Esophagus (tissue), 2 donors: ENCODE data around the gene LRMDA. TPM values are rescaled to one million over a fixed set of nuclear protein-coding genes. Genes with fewer than 3 reads are reported as not detected.

ENCODE experiments used
- H3K27ac ChIP-seq, 2 donors: one replicate each; pipeline ENCODE4 v1.5.1; 2013; ENCODE audit warnings: low read depth in 2 of 2, mild to moderate bottlenecking in 2 of 2, inconsistent platforms in 1 of 2, low read length in 1 of 2, moderate library complexity in 1 of 2
- H3K27me3 ChIP-seq, 2 donors: one replicate each; pipeline ENCODE4 v1.6.1; 2013; ENCODE audit warnings: low read length in 2 of 2, control low read depth in 1 of 2, mild to moderate bottlenecking in 1 of 2; ENCODE audit not compliant: insufficient read depth in 2 of 2, control insufficient read depth in 1 of 2
- H3K36me3 ChIP-seq, 2 donors: one replicate each; pipeline ENCODE4 v1.6.1; 2013; ENCODE audit warnings: low read length in 1 of 2; ENCODE audit not compliant: control insufficient read depth in 2 of 2, insufficient read depth in 2 of 2
- H3K4me1 ChIP-seq, 2 donors: one replicate each; pipeline ENCODE4 v1.6.1; 2013; ENCODE audit warnings: low read length in 1 of 2; ENCODE audit not compliant: control insufficient read depth in 2 of 2, insufficient read depth in 2 of 2
- H3K4me3 ChIP-seq, 2 donors: one replicate each; pipeline ENCODE4 v1.5.1; 2013; ENCODE audit warnings: low read length in 2 of 2, mild to moderate bottlenecking in 2 of 2, low read depth in 1 of 2, moderate library complexity in 1 of 2
- H3K9me3 ChIP-seq, 2 donors: one replicate each; pipeline ENCODE4 v1.6.1; 2013; ENCODE audit warnings: mild to moderate bottlenecking in 2 of 2, low read depth in 1 of 2, low read length in 1 of 2, moderate library complexity in 1 of 2; ENCODE audit not compliant: control insufficient read depth in 2 of 2, insufficient read depth in 1 of 2
- WGBS, 2 donors: extraction: QIAGEN DNeasy Blood & Tissue Kit; methylation state at CpG; one replicate each; pipeline ENCODE4 v1.1.7; 2013; 5-methylcytosine and 5-hydroxymethylcytosine counted together
- polyA plus RNA-seq, 2 donors: library from polyadenylated mRNA; stranded (reverse); fragments of 200-250 nt; gene quantifications; one replicate each; pipeline ENCODE4 v1.2.3, GENCODE V29; 2013
- donor health status: healthy with polysubstance abuse.
- donor health status: Bipolar disorder and iron deficiency.

The LRMDA gene
- polyA plus RNA-seq, 2 donors: 1.8 to 4.0 TPM

- Histone ChIP-seq H3K4me1 (no peaks in the 10 kb centered on the region), H3K36me3 (no peaks in the 10 kb centered on the region), H3K27ac (no peak overlapping the region), H3K9me3 (no peaks in the 10 kb centered on the region), H3K27me3 (no peaks in the 10 kb centered on the region), H3K4me3 (no peak overlapping the region)
- WGBS, 2 donors: 70 to 90% methylated on average over 4 of the region's 4 CpGs
Measured at GRCh38 chr10:75926763-75927162, 495.3 kb downstream of the LRMDA start.

GRCh38 chr10:75928231-75928630, 496.8 kb downstream of the LRMDA start:
- H3K27me3 ChIP-seq: no peaks in the 10 kb centered on the region
- no peaks in the 10 kb centered on the region for H3K36me3 ChIP-seq

GRCh38 chr10:75929630-75930161, 498.3 kb downstream of the LRMDA start:
- Histone ChIP-seq H3K4me1 (no peaks in the 10 kb centered on the region), H3K9me3 (no peaks in the 10 kb centered on the region)
- 71 to 78% methylated on average over 2 of the region's 2 CpGs for WGBS, 2 donors

More at GRCh38 chr10:75928231-75928630, 496.8 kb downstream of the LRMDA start:
- no peak overlapping the region for H3K4me3 ChIP-seq
- no peak overlapping the region for H3K27ac ChIP-seq
- H3K9me3 ChIP-seq: no peaks in the 10 kb centered on the region
- WGBS, 2 donors: 93 to 96% methylated on average over 6 of the region's 6 CpGs
- no peaks in the 10 kb centered on the region for H3K4me1 ChIP-seq

GRCh38 chr10:75932921-75933320, 501.5 kb downstream of the LRMDA start:
- Histone ChIP-seq H3K36me3 (no peaks in the 10 kb centered on the region), H3K27me3 (no peaks in the 10 kb centered on the region), H3K4me3 (no peak overlapping the region), H3K27ac (no peak overlapping the region), H3K4me1 (no peaks in the 10 kb centered on the region), H3K9me3 (no peaks in the 10 kb centered on the region)
- whole genome bisulfite sequencing, 2 donors: 78 to 87% methylated on average over 3 of the region's 3 CpGs

More at GRCh38 chr10:75929630-75930161, 498.3 kb downstream of the LRMDA start:
- Histone ChIP-seq H3K27me3 (no peaks in the 10 kb centered on the region), H3K27ac (no peak overlapping the region), H3K36me3 (no peaks in the 10 kb centered on the region), H3K4me3 (no peak overlapping the region)

- Histone ChIP-seq H3K36me3 (no peaks in the 10 kb centered on the region), H3K4me3 (no peak overlapping the region), H3K27ac (no peak overlapping the region), H3K4me1 (no peaks in the 10 kb centered on the region), H3K9me3 (no peaks in the 10 kb centered on the region), H3K27me3 (no peaks in the 10 kb centered on the region)
- WGBS, 2 donors: 59 to 67% methylated on average over 3 of the region's 3 CpGs
Measured at GRCh38 chr10:75935240-75935639, 503.8 kb downstream of the LRMDA start.

GRCh38 chr10:75935650-75936400, 504.4 kb downstream of the LRMDA start:
- Histone ChIP-seq H3K9me3 (no peaks in the 10 kb centered on the region), H3K4me1 (no peaks in the 10 kb centered on the region), H3K36me3 (no peaks in the 10 kb centered on the region), H3K4me3 (no peak overlapping the region), H3K27me3 (no peaks in the 10 kb centered on the region), H3K27ac (no peak overlapping the region)
- WGBS, 2 donors: 80 to 83% methylated on average over 5 of the region's 5 CpGs

GRCh38 chr10:75936841-75937240, 505.4 kb downstream of the LRMDA start:
- WGBS, 2 donors: 45 to 60% methylated on average over 2 of the region's 2 CpGs
- H3K27ac ChIP-seq: no peak overlapping the region
- no peaks in the 10 kb centered on the region for H3K9me3 ChIP-seq
- no peaks in the 10 kb centered on the region for H3K36me3 ChIP-seq
- H3K4me1 ChIP-seq: no peaks in the 10 kb centered on the region
- no peak overlapping the region for H3K4me3 ChIP-seq
- no peaks in the 10 kb centered on the region for H3K27me3 ChIP-seq

GRCh38 chr10:75937823-75938222, 506.4 kb downstream of the LRMDA start:
- no peaks in the 10 kb centered on the region for H3K27me3 ChIP-seq
- H3K4me1 ChIP-seq: no peaks in the 10 kb centered on the region
- no peaks in the 10 kb centered on the region for H3K36me3 ChIP-seq
- H3K4me3 ChIP-seq: no peak overlapping the region
- WGBS, 2 donors: 82 to 92% methylated on average over 2 of the region's 2 CpGs
- H3K9me3 ChIP-seq: no peaks in the 10 kb centered on the region
- H3K27ac ChIP-seq: no peak overlapping the region

- WGBS, 2 donors: 94% methylated on average over 13 of the region's 13 CpGs
Measured at GRCh38 chr10:75938380-75939122, 507.1 kb downstream of the LRMDA start.

More at GRCh38 chr10:75938380-75939122, 507.1 kb downstream of the LRMDA start:
- Histone ChIP-seq H3K36me3 (no peaks in the 10 kb centered on the region), H3K27me3 (no peaks in the 10 kb centered on the region), H3K27ac (no peak overlapping the region), H3K9me3 (no peaks in the 10 kb centered on the region), H3K4me3 (no peak overlapping the region), H3K4me1 (no peaks in the 10 kb centered on the region)
